ENCODE results near the gene PGAM1. TPM values are rescaled to one million over a fixed set of nuclear protein-coding genes. Genes with fewer than 3 reads are reported as not detected.

PGAM1 gene
- total RNA-seq, 1 donor from 2014 or later: 207 TPM

GRCh38 chr10:97454330-97455036 lies 28.5 kb downstream of the PGAM1 start:
- H3K27ac Mint-ChIP-seq: peak overlapping the region; percentile 16
- DNase-seq (ENCODE audit: extremely low spot score, unreplicated experiment): no peak
- H3K36me3 Mint-ChIP-seq: peaks cover 35% of the 10 kb centered on the region
- H3K4me1 Mint-ChIP-seq (ENCODE audit: unreplicated experiment): peaks cover 13% of the 10 kb centered on the region
- H3K4me3 Mint-ChIP-seq: no peak overlapping the region
- no peaks in the 10 kb centered on the region for H3K9me3 Mint-ChIP-seq
- TF ChIP-seq CTCF (conservative IDR thresholded peaks at IDR 0.05): no peak
- no peaks in the 10 kb centered on the region for H3K27me3 Mint-ChIP-seq

GRCh38 chr10:97456034-97456685 lies 30.2 kb downstream of the PGAM1 start:
- Mint-ChIP-seq H3K36me3 (peaks cover 32% of the 10 kb centered on the region), H3K9me3 (no peaks in the 10 kb centered on the region), H3K27ac (no peak overlapping the region), H3K4me3 (no peak overlapping the region), H3K27me3 (no peaks in the 10 kb centered on the region), H3K4me1 (ENCODE audit: unreplicated experiment) (peaks cover 5% of the 10 kb centered on the region)
- DNase-seq (ENCODE audit: extremely low spot score, unreplicated experiment): no peak
- no peak for TF ChIP-seq CTCF (conservative IDR thresholded peaks at IDR 0.05)

GRCh38 chr10:97456686-97457065 lies 30.7 kb downstream of the PGAM1 start:
- peaks cover 5% of the 10 kb centered on the region for H3K4me1 Mint-ChIP-seq (ENCODE audit: unreplicated experiment)
- H3K27ac Mint-ChIP-seq: no peak overlapping the region
- peaks cover 32% of the 10 kb centered on the region for H3K36me3 Mint-ChIP-seq
- no peaks in the 10 kb centered on the region for H3K9me3 Mint-ChIP-seq
- no peak for DNase-seq (ENCODE audit: extremely low spot score, unreplicated experiment)
- H3K27me3 Mint-ChIP-seq: no peaks in the 10 kb centered on the region
- H3K4me3 Mint-ChIP-seq: no peak overlapping the region
- no peak for TF ChIP-seq CTCF (conservative IDR thresholded peaks at IDR 0.05)

GRCh38 chr10:97459111-97459510 lies 33.1 kb downstream of the PGAM1 start:
- no peaks in the 10 kb centered on the region for H3K9me3 Mint-ChIP-seq
- peaks cover 37% of the 10 kb centered on the region for H3K36me3 Mint-ChIP-seq
- no peak for TF ChIP-seq CTCF (conservative IDR thresholded peaks at IDR 0.05)
- no peak overlapping the region for H3K27ac Mint-ChIP-seq
- H3K27me3 Mint-ChIP-seq: no peaks in the 10 kb centered on the region
- peaks cover 14% of the 10 kb centered on the region for H3K4me1 Mint-ChIP-seq (ENCODE audit: unreplicated experiment)
- no peak for DNase-seq (ENCODE audit: extremely low spot score, unreplicated experiment)
- no peak overlapping the region for H3K4me3 Mint-ChIP-seq

GRCh38 chr10:97459933-97460332 lies 33.9 kb downstream of the PGAM1 start:
- no peaks in the 10 kb centered on the region for H3K27me3 Mint-ChIP-seq
- H3K36me3 Mint-ChIP-seq: peaks cover 39% of the 10 kb centered on the region
- H3K9me3 Mint-ChIP-seq: no peaks in the 10 kb centered on the region
- H3K27ac Mint-ChIP-seq: no peak overlapping the region
- no peak for TF ChIP-seq CTCF (conservative IDR thresholded peaks at IDR 0.05)
- H3K4me3 Mint-ChIP-seq: no peak overlapping the region
- peaks cover 11% of the 10 kb centered on the region for H3K4me1 Mint-ChIP-seq (ENCODE audit: unreplicated experiment)
- no peak for DNase-seq (ENCODE audit: extremely low spot score, unreplicated experiment)
